Activated CD4-positive, alpha-beta T cell treated with anti-CD3 and anti-CD28 coated beads, Interleukin-2, Interleukin-4, amounts not matched to agents 100 ng/mL and 50 ng/mL, durations not matched to agents 16 hours and 8 hours (primary cell): Measurements from ENCODE around the gene PTGR3.

Experiments used
- DNase-seq: peaks from one replicate; pipeline ENCODE4 v3.0.0-alpha.2; 2020; ENCODE audit warnings: low spot score

PTGR3 gene, protein sequence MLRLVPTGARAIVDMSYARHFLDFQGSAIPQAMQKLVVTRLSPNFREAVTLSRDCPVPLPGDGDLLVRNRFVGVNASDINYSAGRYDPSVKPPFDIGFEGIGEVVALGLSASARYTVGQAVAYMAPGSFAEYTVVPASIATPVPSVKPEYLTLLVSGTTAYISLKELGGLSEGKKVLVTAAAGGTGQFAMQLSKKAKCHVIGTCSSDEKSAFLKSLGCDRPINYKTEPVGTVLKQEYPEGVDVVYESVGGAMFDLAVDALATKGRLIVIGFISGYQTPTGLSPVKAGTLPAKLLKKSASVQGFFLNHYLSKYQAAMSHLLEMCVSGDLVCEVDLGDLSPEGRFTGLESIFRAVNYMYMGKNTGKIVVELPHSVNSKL

GRCh38 chr18:75209129-75209950 is at the start of gene PTGR3:
Gene PTGR3, minus strand, starts transcription at chr18:75209139. Its CDS starts 81 bp downstream, at chr18:75209058.
- DNase-seq = peak; percentile 85

DNA sequence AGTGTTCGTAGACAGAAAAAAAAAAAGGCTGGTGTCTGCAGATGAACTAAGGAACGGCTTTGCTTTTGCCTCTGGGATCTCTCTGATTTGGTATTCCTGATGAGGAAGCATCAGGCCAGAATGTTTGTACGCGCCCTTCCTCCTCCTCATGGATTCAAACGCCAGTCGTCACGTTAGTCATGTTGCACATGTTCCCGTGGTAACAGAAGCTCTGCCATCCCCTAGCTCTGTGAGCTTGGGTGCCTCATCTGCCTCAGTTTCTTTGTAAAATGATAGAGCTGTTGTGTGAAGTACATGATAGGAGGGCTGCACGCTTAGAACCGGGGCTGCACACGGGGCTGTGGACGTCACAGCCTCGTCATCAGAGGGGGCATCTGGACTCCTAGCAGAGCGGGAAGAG is 48.7 kb upstream of the PTGR3 start:
- DNase-seq = no peak

- no peak for DNase-seq
These were observed 47.4 kb upstream of the PTGR3 start for GRCh38 chr18:75256376-75256775.

DNA sequence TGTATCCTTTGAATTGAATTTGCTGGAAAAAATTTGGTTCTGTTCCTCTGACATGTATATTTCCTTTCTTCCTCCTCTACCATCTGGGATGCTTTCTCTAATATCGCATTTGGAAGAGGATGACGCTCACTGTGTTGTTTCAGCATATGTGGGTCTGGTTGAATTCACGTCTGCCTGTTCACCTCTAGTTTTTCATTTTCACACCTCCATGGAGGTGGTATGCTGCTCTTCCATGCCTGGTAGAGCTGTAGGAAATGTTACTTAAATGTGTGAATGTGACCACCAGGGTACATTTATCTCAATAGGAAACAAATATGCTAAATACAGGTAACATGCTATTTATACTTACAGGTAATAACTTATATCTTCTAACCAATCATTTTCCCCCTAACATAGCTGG is 46.2 kb upstream of the PTGR3 start:
- DNase-seq = no peak

DNA sequence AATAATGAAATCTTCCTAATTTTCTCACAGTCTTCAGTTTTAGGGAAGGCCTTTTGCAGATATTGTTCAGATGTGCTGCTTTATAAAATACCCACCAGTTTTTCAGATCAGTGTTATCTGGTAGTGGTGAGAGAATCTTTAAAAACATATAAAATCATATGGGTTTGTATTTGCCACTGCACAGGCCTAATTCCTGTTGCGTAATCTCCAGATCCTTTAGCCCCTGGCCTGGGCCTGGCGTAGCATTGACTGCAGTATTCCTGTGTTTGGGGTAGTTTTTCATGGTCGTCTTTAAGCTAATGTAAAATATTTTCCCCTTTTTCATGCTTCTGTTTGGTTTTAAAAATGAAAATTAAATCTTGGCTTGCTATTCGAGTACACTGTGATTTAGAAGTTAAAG is 44.8 kb upstream of the PTGR3 start:
- DNase-seq = no peak

DNA sequence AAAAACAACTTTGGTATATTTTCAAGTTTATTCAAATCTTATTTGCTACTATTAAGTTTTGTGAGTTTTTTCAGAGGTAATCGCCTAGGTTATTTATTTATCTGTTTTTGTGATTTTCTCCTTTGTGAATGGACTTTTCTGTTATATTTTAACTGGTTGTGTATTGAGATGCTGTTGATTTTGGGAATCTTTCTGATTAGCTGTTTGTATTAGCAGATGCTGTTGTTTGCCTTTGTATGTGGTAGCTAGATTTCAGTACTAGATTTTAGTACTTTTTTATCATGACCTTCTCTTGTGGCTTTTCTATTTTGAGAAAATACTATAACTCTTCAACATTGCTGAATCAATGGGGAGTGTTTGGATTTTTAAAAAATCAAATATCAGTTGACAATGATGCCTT is 44.1 kb upstream of the PTGR3 start:
- DNase-seq = no peak

GRCh38 chr18:75252136-75252535 is 43.2 kb upstream of the PTGR3 start:
- DNase-seq = no peak

GRCh38 chr18:75251466-75251865 is 42.5 kb upstream of the PTGR3 start:
- DNase-seq = no peak

DNA sequence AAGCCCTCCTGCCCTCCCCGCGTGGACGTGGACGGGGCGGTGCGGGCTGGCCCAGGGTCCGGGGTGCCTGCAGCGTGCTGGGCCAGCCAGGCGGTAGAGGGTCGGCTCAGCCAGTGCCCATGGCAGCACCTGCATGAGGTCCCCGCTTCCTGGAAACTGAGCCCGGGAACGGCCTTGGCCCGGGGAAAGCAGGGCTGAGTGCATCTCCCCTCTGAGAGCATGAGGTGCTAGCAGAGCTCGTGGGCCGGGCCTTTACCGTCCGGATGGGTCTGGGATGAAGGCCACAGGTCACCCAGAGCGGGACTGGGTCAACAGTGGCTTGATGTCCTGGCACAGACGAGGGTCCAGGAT is 41.5 kb upstream of the PTGR3 start:
- DNase-seq = no peak

DNA sequence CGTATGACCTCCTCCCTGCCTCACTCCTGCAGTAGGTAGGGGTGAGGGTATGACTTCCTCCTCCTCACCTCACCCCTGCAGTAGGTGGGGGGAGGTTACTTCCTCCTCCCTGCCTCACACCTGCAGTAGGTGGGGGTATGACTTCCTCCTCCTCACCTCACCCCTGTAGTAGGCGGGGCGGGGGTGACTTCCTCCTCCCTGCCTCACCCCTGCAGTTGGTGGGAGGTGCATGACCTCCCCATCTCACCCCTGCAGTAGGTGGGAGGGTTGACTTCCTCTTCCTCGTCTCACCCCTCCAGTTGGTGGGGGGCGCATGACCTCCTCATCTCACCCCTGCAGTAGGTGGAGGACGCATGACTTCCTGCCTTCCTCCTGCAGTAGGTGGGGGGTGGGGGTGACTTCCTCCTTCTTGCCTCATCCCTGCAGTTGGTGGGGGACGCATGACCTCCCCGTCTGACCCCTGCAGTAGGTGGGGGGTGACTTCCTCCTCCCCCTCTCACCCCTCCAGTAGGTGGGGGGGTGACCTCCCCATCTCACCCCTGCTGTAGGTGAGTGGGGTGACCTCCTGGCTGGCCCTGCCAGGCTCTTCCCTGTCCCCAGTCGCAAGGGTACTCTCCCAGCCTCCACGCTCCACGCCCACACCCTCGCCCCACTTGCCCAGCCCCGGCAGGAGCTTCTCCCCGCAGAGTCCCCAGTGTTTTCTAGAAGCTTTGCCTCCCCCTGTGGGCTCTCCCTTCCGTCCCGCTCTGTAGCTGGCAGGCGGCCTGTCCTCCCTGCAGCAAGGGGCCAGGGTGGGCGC is 40.9 kb upstream of the PTGR3 start:
- no peak for DNase-seq

DNA sequence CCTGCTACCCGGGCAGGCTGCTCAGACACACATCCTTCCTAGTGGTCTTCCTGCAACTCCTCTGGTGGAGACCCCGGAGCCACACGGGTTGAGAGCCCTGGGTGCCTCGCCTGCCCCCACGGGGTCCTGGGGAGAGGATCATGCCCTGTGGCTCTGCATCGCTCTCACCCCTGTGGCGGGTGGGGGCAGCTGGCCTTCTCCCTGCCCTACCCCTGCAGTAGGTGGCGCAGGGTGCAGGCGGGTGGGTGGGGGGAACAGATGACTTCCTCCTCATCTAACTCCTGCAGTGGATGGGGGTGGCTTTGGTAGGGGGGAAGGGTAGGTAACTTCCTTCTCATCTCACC is 40.2 kb upstream of the PTGR3 start:
- no peak for DNase-seq

- DNase-seq = no peak
These were observed 39.7 kb upstream of the PTGR3 start for GRCh38 chr18:75248426-75249174.

- peak; percentile 40 for DNase-seq
These were observed 38.9 kb upstream of the PTGR3 start for GRCh38 chr18:75247611-75248421.

- DNase-seq = no peak
These were observed 38.0 kb upstream of the PTGR3 start for GRCh38 chr18:75246721-75247610.

GRCh38 chr18:75244351-75245313 is 35.7 kb upstream of the PTGR3 start:
- no peak for DNase-seq

DNA sequence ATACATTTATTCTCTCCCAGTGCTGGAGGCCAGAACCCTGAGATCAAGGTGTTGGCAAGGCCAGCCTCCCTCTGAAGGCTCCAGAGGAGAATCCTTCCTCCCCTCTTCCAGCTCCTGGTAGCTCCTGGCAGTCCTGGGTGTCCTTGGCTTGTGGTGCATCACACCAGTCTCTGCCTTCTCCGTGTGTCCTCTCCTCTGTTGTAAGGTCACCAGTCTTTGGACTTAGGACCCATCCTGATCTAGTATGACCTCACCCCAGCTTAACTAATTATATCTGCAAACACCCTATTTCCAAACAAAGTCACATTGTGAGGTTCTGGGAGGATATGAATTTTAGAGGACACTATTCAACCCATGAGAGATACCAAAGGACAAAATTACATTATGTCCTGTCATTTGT is 32.8 kb upstream of the PTGR3 start:
- DNase-seq = no peak

GRCh38 chr18:75240433-75240832 is 31.5 kb upstream of the PTGR3 start:
- DNase-seq = no peak

DNA sequence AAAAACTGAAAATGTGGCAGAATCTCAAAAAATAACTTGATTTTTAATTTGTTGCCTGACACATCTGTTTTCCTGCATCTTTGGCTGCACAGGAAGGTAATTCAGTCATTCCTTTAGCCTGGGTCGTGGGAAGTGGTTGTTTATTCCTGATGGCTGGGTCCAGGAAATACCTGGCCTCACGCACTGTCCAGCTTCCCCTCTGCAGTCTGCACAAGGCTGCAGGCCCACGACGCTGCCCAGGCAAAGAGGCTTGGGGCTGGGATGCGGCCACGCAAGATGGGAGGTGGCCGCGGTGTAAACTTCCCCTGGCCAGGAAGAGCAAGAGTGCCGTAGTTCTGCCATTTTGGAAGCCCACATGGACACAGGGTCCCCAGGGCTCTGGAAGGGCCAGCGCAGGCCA is 29.8 kb upstream of the PTGR3 start:
- DNase-seq = no peak

DNA sequence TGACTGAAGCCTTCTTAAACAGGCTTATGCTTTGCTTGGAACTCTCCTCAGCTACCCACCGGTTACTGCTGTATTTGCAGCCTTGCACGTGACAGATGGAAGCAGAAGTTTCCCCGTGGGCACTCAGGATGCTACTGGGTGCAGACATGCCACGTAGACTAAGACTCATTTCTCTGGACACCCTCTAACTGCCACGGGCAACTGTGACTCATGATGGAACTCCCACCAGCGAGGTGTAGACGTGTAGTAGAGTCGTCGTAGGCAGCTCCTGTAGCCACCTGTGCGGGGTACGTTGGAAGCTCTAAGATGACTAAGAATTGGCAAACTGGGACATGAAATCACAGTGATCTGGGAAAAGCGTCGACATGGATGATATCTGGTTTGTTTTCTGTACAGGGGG is 29.2 kb upstream of the PTGR3 start:
- no peak for DNase-seq
